Right renal cortex interstitium (tissue), 3 donors: ENCODE data around the gene FAM222B. TPM values are rescaled to one million over a fixed set of nuclear protein-coding genes. Genes with fewer than 3 reads are reported as not detected.
A peak's percentile ranks its signal among the peaks of the same experiment; 100 is the strongest.
"Not testable (repeated sequence)": the region's sequence is repeated elsewhere in the genome, so short reads cannot be mapped to it uniquely, and the experiment has no call there.

Experiments used
- DNase-seq, 3 donors: peaks; one replicate each; pipeline ENCODE4 v3.0.0-alpha.2; 2013; ENCODE audit warnings: low read depth in 3 of 3, low spot score in 2 of 3
- polyA plus RNA-seq, 3 donors: library from polyadenylated mRNA; unstranded; fragments of 120-200 nt; gene quantifications; one replicate each; pipeline ENCODE4 v1.2.1, GENCODE V29; 2013; ENCODE audit not compliant: insufficient read length in 3 of 3

FAM222B gene
- polyA plus RNA-seq, 3 donors = 19.7 to 20.0 (median 19.9) TPM

- DNase-seq = no peak
These were observed 3.6 kb upstream of the FAM222B start for GRCh38 chr17:28846231-28846630.

GRCh38 chr17:28843816-28844148, 1.2 kb upstream of the FAM222B start:
- no peak for DNase-seq

GRCh38 chr17:28841901-28842281, 699 bp downstream of the FAM222B start:
- DNase-seq = no peak

- DNase-seq = no peak
These were observed 3.4 kb downstream of the FAM222B start for GRCh38 chr17:28839221-28839620.

- not testable (repeated sequence) for DNase-seq
These were observed 6.0 kb downstream of the FAM222B start for GRCh38 chr17:28836541-28836940.

GRCh38 chr17:28834420-28834819, 8.2 kb downstream of the FAM222B start:
- no peak for DNase-seq

- DNase-seq = no peak
These were observed 14.1 kb downstream of the FAM222B start for GRCh38 chr17:28828294-28829040.

GRCh38 chr17:28827672-28828071, 14.9 kb downstream of the FAM222B start:
- no peak for DNase-seq

GRCh38 chr17:28819582-28819981, 23.0 kb downstream of the FAM222B start:
- DNase-seq = no peak

- no peak for DNase-seq
These were observed 23.8 kb downstream of the FAM222B start for GRCh38 chr17:28818819-28819221.

- no peak for DNase-seq
These were observed 26.1 kb downstream of the FAM222B start for GRCh38 chr17:28816540-28816939.

- DNase-seq = peak in 1 of 3 donors; percentile 74
These were observed 29.7 kb downstream of the FAM222B start for GRCh38 chr17:28812748-28813377.

GRCh38 chr17:28812091-28812747, 30.4 kb downstream of the FAM222B start:
- DNase-seq = peak; percentile 83 to 95 (median 86)

- DNase-seq = peak in 2 of 3 donors; percentile 23 to 32
These were observed 30.9 kb downstream of the FAM222B start for GRCh38 chr17:28811651-28812090.

- DNase-seq = no peak
These were observed 32.2 kb downstream of the FAM222B start for GRCh38 chr17:28810437-28810836.

GRCh38 chr17:28807925-28808634, 34.5 kb downstream of the FAM222B start:
- no peak for DNase-seq

- DNase-seq = no peak
These were observed 46.5 kb downstream of the FAM222B start for GRCh38 chr17:28796062-28796461.

- DNase-seq = not testable (repeated sequence)
These were observed 47.6 kb downstream of the FAM222B start for GRCh38 chr17:28794846-28795441.

GRCh38 chr17:28792877-28793661, 49.5 kb downstream of the FAM222B start:
- DNase-seq = no peak

- DNase-seq = no peak
These were observed 54.5 kb downstream of the FAM222B start for GRCh38 chr17:28788100-28788499.
